GM18858 (cell line): ENCODE measurements around the gene MSI1.

ENCODE experiments used
- ATAC-seq: cut with Tn5 transposase; IDR thresholded peaks from one replicate; pipeline ENCODE4 v1.9.1; 2021; ENCODE audit not compliant: unreplicated experiment

The MSI1 gene

GRCh38 chr12:120377611-120378010 lies 8.6 kb upstream of the MSI1 start:
- no peak for ATAC-seq

DNA sequence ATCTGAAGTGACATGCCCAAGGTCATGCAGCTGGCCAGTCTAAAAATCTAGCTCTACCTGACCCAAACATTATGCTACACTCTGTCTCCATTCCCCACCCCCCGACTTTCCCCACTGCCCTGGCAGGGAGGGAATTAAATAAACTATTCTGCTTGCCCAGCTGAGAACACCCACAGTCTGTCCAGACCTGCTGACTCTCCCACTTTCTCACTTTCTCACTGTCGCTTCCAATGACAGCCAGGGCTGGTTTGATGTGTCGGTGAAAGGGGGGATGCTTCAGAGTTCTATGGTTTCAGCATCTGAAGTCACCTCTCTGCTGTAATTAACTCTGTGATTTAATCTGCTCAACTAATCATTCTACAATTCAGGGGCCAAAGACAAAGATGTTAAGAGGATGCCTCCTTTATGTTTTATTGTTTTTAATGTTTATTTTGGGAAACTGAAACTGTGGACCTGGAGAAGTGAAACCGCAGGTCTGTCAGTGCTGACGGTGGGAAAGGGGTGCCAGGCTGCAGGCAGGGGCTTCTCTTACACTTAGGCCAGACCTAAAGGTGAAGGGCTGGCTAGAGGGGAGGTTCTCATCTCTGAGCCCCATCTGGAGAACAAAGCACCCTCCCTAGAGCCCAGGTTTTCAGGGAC lies 8.1 kb upstream of the MSI1 start:
- no peak for ATAC-seq

DNA sequence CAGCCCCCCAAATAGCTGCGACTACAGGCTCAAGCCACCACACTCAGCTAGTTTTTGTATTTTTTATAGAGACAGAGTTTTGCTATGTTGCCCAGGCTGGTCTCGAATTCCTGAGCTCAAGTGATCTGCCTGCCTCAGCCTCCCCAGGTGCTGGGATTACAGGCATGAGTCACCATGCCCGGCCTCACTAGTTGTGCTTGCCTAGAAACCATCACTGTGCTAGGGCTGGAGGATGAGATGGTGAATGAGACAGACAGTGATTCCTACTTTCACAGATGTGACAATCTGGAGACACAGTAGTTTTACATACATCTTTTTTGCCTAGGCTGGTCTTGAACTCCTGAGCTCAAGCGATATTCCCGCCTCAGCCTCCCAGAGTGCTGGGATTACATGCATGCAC lies 7.5 kb upstream of the MSI1 start:
- no peak for ATAC-seq

DNA sequence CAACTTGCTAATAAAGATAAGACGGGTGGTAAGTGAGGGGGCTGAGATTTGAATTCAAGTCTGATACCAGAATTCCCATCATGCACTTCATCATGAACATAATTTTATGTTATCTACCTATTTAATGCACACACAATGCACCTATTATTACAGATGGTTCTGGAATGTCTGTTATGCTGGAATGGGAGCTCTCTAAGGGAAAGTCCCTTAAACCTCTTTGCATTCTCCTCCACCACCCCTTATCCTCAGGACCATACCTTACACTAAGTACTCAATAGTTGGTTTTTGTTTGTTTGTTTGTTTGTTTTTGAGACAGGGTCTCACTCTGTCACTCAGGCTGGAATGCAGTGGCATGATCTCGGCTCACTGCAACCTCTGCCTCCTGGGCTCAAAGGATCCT lies 7.0 kb upstream of the MSI1 start:
- ATAC-seq = no peak

DNA sequence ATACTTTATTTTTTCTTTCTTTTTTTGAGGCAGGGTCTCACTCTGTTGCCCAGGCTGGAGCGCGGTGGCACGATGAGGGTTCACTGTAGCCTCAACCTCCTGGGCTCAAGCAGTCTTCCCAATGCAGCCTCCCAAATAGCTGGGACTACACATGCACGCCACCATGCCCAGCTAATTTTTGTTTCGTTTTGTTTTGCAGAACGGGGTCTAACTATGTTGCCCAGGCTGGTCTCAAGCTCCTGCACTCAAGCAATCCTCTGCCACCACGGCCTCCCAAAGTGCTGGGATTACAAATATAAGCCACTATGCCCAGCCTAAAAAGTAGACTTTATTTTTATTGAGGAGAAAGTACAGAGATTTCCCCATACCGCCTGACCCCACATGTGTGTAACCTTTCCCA lies 4.7 kb upstream of the MSI1 start:
- ATAC-seq = no peak

- no peak for ATAC-seq
Measured at GRCh38 chr12:120370343-120371243, 1.6 kb upstream of the MSI1 start.

GRCh38 chr12:120369603-120370342 lies 809 bp upstream of the MSI1 start:
- no peak for ATAC-seq

- no peak for ATAC-seq
Measured at GRCh38 chr12:120367924-120368788, 808 bp downstream of the MSI1 start.

GRCh38 chr12:120367233-120367923 lies 1.6 kb downstream of the MSI1 start:
- no peak for ATAC-seq

GRCh38 chr12:120366845-120367232 lies 2.1 kb downstream of the MSI1 start:
- no peak for ATAC-seq

DNA sequence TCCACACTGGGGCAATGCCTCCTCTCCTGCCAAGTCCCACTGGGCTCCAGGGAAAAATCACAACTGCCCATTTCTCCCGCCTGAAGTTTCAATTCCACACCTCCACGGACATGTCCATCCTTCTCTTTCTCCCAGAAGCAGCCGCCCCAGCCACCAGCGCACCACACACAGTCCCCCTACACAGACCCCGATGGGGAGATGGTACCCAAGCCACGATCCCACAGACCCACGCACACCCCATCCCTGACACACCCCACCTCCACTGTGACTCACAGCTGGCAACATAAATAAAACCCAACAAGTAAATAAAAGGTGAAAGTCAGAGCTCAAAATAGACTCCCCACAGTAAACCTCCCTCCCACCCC lies 2.6 kb downstream of the MSI1 start:
- ATAC-seq = no peak

- no peak for ATAC-seq
Measured at GRCh38 chr12:120365675-120366340, 3.2 kb downstream of the MSI1 start.

GRCh38 chr12:120364487-120364886 lies 4.5 kb downstream of the MSI1 start:
- no peak for ATAC-seq

GRCh38 chr12:120363274-120363855 lies 5.6 kb downstream of the MSI1 start:
- ATAC-seq = no peak

GRCh38 chr12:120362516-120363273 lies 6.3 kb downstream of the MSI1 start:
- ATAC-seq = no peak

- ATAC-seq = no peak
Measured at GRCh38 chr12:120361506-120362208, 7.3 kb downstream of the MSI1 start.

DNA sequence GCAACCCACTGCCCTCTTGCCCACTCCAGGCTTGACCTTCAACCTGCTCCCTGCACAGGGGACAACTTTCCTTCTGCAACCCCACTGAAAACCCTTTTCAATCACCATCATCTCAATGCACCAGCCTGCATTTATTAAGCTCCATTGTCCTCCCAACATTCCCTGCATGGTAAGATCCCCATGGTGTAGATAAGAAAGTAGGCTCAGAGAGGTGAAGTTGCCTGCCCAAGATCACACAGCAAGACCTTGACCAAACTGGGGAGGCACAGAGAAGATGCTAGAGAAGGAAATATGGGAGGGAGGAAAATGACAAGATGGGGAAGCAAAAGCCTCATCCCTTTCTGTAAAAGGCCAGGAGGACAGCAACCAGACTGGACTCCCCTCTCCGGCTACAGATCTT lies 9.8 kb downstream of the MSI1 start:
- ATAC-seq = no peak
